Sigmoid colon (tissue), 7 donors: ENCODE measurements around the gene CNGB1. TPM values are rescaled to one million over a fixed set of nuclear protein-coding genes. Genes with fewer than 3 reads are reported as not detected.

Source experiments
- DNase-seq: peaks from one replicate; pipeline ENCODE4 v3.0.0-alpha.2; 2019
- H3K27ac ChIP-seq, 4 donors: fragments of 200-600 bp; sonication (generic); one replicate each; pipeline ENCODE4 v1.5.1; 2016 to 2019; ENCODE audit warnings: mild to moderate bottlenecking in 1 of 4
- H3K27me3 ChIP-seq, 3 donors: fragments of 200-600 bp; sonication (generic); one replicate each; pipeline ENCODE4 v1.5.1; 2019; ENCODE audit warnings: mild to moderate bottlenecking in 1 of 3
- H3K36me3 ChIP-seq, 4 donors: fragments of 200-600 bp; sonication (generic); one replicate each; pipeline ENCODE4 v1.5.1; 2016 to 2019
- H3K4me1 ChIP-seq, 4 donors: fragments of 200-600 bp; sonication (generic); one replicate each; pipeline ENCODE4 v1.5.1; 2017 to 2019
- H3K4me3 ChIP-seq, 4 donors: fragments of 200-600 bp; sonication (generic); one replicate each; pipeline ENCODE4 v1.5.1; 2017 to 2019; ENCODE audit warnings: mild to moderate bottlenecking in 2 of 4, moderate library complexity in 1 of 4
- H3K9me3 ChIP-seq, 4 donors: fragments of 200-600 bp in 3 of 4; sonication (generic) in 3 of 4; one replicate each; pipeline versions ENCODE4 v1.5.1 to v1.6.1; 2013 to 2019
- CTCF ChIP-seq, 4 experiments: fragments of 450-650 bp in 3 of 4; fragments of 200-600 bp in 1 of 4; IDR thresholded peaks; one replicate each; pipeline ENCODE4 v1.5.1; 2016 to 2019; ENCODE audit warnings: antibody characterized with exemption in 4 of 4, mild to moderate bottlenecking in 3 of 4, moderate library complexity in 2 of 4
- EP300 ChIP-seq, 4 donors: sonication (generic); formaldehyde crosslinking; IDR thresholded peaks; one replicate each; pipeline ENCODE4 v1.6.1; 2017; ENCODE audit warnings: antibody characterized with exemption in 4 of 4
- POLR2A ChIP-seq, 2 donors: fragments of 450-650 bp; IDR thresholded peaks; one replicate each; pipeline ENCODE4 v1.6.1; 2016; ENCODE audit warnings: antibody characterized with exemption in 2 of 2, mild to moderate bottlenecking in 2 of 2, moderate library complexity in 2 of 2
- POLR2AphosphoS5 ChIP-seq, 4 donors: sonication (generic); formaldehyde crosslinking; IDR thresholded peaks; one replicate each; pipeline ENCODE4 v1.6.1; 2017; ENCODE audit warnings: antibody characterized with exemption in 4 of 4
- WGBS, 2 donors: extraction: QIAGEN DNeasy Blood & Tissue Kit; methylation state at CpG; one replicate each; pipeline ENCODE4 v1.1.7; 2013; 5-methylcytosine and 5-hydroxymethylcytosine counted together
- intact Hi-C: fragments of 100-400 bp; cut with DNase I; formaldehyde crosslinking; loops from one replicate; pipeline ENCODE4 v1.15.1; 2023
- polyA plus RNA-seq, 3 donors: library from polyadenylated mRNA; stranded (reverse); fragments of 200-250 nt; gene quantifications; one replicate each; pipeline ENCODE4 v1.2.3, GENCODE V29; 2013
- total RNA-seq, 4 donors: library from RNA; depleted of rRNA; stranded (reverse); fragments of >200 nt; gene quantifications; one replicate each; pipeline ENCODE4 v1.1.0, GENCODE V29; 2016
- donor health status: healthy with polysubstance abuse.
- donor health status: Bipolar disorder and iron deficiency.
- donor health status: healthy.

CNGB1 gene
- total and polyA plus RNA-seq, 7 donors, result 0.70 to 13.0 (median 1.4) TPM; not detected in 3

DNA sequence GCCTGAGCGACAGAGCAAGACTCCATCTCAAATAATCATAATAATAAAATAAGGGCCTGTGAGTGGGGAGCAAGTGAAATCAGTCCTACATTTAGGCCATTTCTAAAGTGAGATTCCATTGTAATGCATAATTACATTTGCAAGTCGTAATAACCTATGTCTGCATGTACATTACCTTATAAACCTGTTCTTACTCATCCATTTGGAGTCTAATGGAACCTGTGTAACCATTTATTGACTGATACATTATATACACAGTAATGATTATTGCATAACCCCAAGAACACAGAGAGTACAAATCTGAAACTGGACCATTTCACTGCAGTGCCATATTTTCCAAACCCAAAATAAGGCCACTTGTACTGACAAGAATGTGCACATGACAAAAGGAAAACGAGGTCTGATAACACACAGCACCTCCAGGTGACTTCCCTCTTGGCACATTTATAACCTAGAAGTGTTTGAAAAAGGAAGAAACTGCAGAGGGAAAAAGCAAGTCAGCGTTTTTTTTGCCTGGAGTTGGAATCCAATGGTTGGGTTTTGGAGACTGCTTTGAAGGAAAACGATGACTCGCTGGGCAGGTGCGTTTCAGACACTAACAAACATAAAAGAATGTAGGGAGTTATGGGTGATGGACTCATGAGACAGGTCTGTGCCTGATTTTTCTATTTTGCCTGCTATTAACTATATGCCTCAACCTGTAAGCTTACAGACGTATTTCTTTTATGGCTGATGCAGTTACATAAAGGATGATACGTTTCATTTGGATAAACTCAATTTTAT lies 105.0 kb downstream of the CNGB1 start:
- WGBS, 2 donors, result 45 to 70% methylated on average over 9 of the region's 9 CpGs
- H3K4me1 ChIP-seq, result peaks cover 0 to 7% (median 3%) of the 10 kb centered on the region in 4 donors
- TF ChIP-seq POLR2A (IDR thresholded peaks at IDR 0.05) (no peak), CTCF (IDR thresholded peaks at IDR 0.05) (no peak), POLR2AphosphoS5 (IDR thresholded peaks at IDR 0.05) (no peak), EP300 (IDR thresholded peaks at IDR 0.05) (no peak)
- no peak overlapping the region for H3K4me3 ChIP-seq
- H3K27me3 ChIP-seq, result no peaks in the 10 kb centered on the region
- no peak for DNase-seq
- H3K27ac ChIP-seq, result no peak overlapping the region
- no peaks in the 10 kb centered on the region for H3K36me3 ChIP-seq
- no peaks in the 10 kb centered on the region for H3K9me3 ChIP-seq
- intact Hi-C loops, result no loop called here

GRCh38 chr16:57863434-57864160 lies 107.3 kb downstream of the CNGB1 start:
- Histone ChIP-seq H3K9me3 (no peaks in the 10 kb centered on the region), H3K27me3 (no peaks in the 10 kb centered on the region), H3K4me1 (peaks cover 0 to 7% (median 3%) of the 10 kb centered on the region in 4 donors), H3K27ac (no peak overlapping the region), H3K4me3 (no peak overlapping the region), H3K36me3 (no peaks in the 10 kb centered on the region)
- WGBS, 2 donors, result 3 to 6% methylated on average over 5 of the region's 5 CpGs
- DNase-seq, result peak; percentile 83
- no peak for TF ChIP-seq POLR2A (IDR thresholded peaks at IDR 0.05)
- TF ChIP-seq CTCF (IDR thresholded peaks at IDR 0.05), result peak in 3 of 4 experiments; percentile 33 to 61 (median 33)
- peak in 2 of 4 donors; percentile 39 to 44 for TF ChIP-seq POLR2AphosphoS5 (IDR thresholded peaks at IDR 0.05)
- TF ChIP-seq EP300 (IDR thresholded peaks at IDR 0.05), result no peak
- intact Hi-C loops, result loop anchor here (1.0 to 2.0 kb wide), 3 partner anchors 61 to 287 kb away; partner anchors contain the start of gene KIFC3

DNA sequence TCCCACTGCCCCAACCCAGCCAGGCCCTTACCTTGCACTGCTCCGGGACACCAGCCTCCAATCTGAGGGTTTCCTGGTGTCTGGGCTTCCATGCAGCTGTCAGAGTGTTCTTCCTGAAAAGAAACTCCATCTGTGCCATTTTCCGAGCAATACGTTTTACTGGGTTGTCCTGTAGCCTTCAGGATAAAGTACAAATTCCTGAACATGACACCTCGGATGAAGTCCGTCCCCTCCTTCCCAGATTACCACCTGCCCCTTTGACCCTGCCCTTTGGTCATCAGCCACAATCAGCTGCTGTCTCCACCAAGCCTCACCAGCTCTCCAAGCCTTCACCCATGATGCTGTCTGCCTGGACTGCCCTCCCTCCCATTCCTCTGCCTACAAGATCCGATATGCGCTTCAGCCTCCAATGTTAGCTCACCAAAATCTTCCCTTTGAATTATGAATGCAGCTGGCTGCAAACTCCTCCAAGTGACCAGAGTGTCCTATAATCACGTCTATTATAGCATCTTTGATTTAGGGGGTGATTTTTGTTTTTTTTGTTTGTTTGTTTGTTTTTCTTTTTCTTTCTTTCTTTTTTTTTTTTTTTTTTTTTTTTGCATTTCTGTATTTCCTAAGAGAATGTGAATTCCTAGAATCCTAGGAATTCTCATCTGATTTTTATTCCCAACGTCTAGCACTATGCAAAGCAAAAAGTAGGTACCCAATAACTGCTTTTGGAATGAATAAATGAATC lies 108.1 kb downstream of the CNGB1 start:
- Histone ChIP-seq H3K4me3 (no peak overlapping the region), H3K4me1 (peaks cover 0 to 7% (median 3%) of the 10 kb centered on the region in 4 donors), H3K27ac (no peak overlapping the region), H3K9me3 (no peaks in the 10 kb centered on the region), H3K27me3 (no peaks in the 10 kb centered on the region), H3K36me3 (no peaks in the 10 kb centered on the region)
- intact Hi-C loops, result loop anchor here (1.0 to 2.0 kb wide), 3 partner anchors 60 to 286 kb away; partner anchors contain the start of gene KIFC3
- TF ChIP-seq EP300 (IDR thresholded peaks at IDR 0.05) (no peak), CTCF (IDR thresholded peaks at IDR 0.05) (no peak), POLR2A (IDR thresholded peaks at IDR 0.05) (no peak), POLR2AphosphoS5 (IDR thresholded peaks at IDR 0.05) (no peak)
- 16 to 61% methylated on average over 9 of the region's 9 CpGs for WGBS, 2 donors
- no peak for DNase-seq

DNA sequence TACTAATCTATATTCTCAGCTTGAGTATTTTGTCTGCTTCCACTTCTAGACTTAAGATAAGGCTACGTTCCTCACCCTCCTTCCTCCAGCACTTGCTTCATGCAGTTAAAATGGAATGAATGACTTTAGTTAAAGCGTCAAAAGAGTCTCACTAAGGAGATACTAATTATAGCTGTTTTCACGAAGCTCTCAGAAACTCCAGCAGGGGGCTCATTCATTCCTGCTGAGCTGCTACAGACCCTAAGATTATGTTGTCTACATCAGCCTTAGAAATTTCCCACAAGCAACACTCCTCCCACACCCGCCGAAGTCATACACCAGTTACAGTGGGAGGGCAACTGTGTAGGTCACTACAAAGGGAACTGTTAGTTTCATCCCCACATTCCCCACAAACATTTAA lies 111.6 kb downstream of the CNGB1 start:
- Histone ChIP-seq H3K9me3 (peaks cover 0 to 5% (median 0%) of the 10 kb centered on the region in 4 donors), H3K27me3 (no peaks in the 10 kb centered on the region), H3K4me1 (peaks cover 0 to 7% (median 3%) of the 10 kb centered on the region in 4 donors), H3K27ac (no peak overlapping the region), H3K36me3 (no peaks in the 10 kb centered on the region), H3K4me3 (no peak overlapping the region)
- 47 to 59% methylated on average over 5 of the region's 5 CpGs for WGBS, 2 donors
- TF ChIP-seq POLR2A (IDR thresholded peaks at IDR 0.05) (no peak), CTCF (IDR thresholded peaks at IDR 0.05) (no peak), EP300 (IDR thresholded peaks at IDR 0.05) (no peak), POLR2AphosphoS5 (IDR thresholded peaks at IDR 0.05) (no peak)
- intact Hi-C loops, result no loop called here
- no peak for DNase-seq
